HL-60 (cell line): ENCODE measurements around the gene SH3TC2.

ENCODE experiments used
- CTCF ChIP-seq: IDR thresholded peaks from one replicate; pipeline ENCODE4 v1.5.1; 2011; ENCODE audit warnings: low read length, control low read depth, inconsistent platforms; ENCODE audit not compliant: insufficient read depth
- POLR2AphosphoS5 ChIP-seq: IDR thresholded peaks from 2 replicates; pipeline ENCODE4 v1.6.1; 2012; ENCODE audit warnings: low read depth
- REST ChIP-seq: IDR thresholded peaks from 2 replicates; pipeline ENCODE4 v1.6.1; 2012; ENCODE audit warnings: low read depth; ENCODE audit not compliant: insufficient replicate concordance

- TF ChIP-seq CTCF = no peak
- TF ChIP-seq REST = no peak
- TF ChIP-seq POLR2AphosphoS5 = no peak
These were observed 56.4 kb downstream of the SH3TC2 start for GRCh38 chr5:149006426-149006825.
